Renal cortical epithelial cell (primary cell): ENCODE measurements around the gene PPID. TPM values are rescaled to one million over a fixed set of nuclear protein-coding genes. Genes with fewer than 3 reads are reported as not detected.
"Not testable (repeated sequence)": the region's sequence is repeated elsewhere in the genome, so short reads cannot be mapped to it uniquely, and the experiment has no call there.

ENCODE experiments used
- DNase-seq: peaks from one replicate; pipeline ENCODE4 v3.0.0-alpha.2; 2011; ENCODE audit warnings: low read depth
- total RNA-seq: library from RNA; depleted of rRNA; stranded (reverse); fragments of >200 nt; gene quantifications from 2 replicates; pipeline ENCODE4 v1.2.3, GENCODE V29; 2014

PPID gene
- total RNA-seq, 1 donor from 2014 or later, result 46.0 TPM

GRCh38 chr4:158667651-158668198, 55.5 kb downstream of the PPID start:
- DNase-seq, result peak; percentile 23

- DNase-seq, result no peak
Observed at GRCh38 chr4:158666892-158667291, 56.3 kb downstream of the PPID start.

GRCh38 chr4:158664806-158665205, 58.4 kb downstream of the PPID start:
- DNase-seq, result no peak

DNA sequence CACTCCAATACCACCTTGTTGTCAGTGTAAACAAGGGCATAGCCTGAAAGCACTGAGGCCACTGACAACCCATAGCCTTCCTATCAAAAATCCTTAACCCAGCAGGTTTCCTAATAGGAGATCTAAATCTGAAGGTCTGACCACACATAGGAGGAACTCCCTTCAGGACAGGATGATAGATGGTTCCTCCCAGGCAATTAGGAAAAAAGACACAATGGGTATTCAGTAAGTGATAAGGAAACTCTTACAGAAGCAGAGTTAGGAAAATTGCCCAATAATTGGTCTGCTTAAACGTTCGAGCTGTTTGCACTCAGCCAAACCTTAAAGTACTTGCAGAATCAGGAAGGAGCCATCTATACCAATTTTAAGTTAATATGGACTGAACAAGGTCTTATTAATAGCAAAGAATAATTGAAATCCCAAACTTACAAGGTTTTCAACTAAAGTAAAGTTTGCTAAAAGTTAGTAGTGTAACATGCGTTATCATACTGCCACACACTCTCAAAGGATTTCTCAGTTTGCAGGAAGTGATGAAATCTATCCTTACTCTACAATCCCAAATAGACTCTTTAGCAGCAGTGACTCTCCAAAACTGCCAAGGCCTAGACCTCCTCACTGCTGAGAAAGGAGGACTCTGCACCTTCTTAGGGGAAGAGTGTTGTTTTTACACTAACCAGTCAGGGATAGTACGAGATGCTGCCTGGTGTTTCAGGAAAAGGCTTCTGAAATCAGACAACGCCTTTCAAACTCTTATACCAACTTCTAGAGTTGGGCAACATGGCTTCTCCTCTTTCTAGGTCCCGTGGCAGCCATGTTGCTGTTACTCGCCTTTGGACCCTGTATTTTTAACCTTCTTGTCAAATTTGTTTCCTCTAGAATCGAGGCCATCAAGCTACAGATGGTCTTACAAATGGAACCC, 59.2 kb downstream of the PPID start:
- not testable (repeated sequence) for DNase-seq

- DNase-seq, result not testable (repeated sequence)
Observed at GRCh38 chr4:158663255-158663654, 59.9 kb downstream of the PPID start.

Other genes with a start within 250 kb of the PPID start
- 0.10 TPM in 1 of 2 replicates, not detected in the other for gene RXFP1, start 201.5 kb downstream of the PPID start, total RNA-seq
- gene C4orf46, start 51.5 kb downstream of the PPID start, total RNA-seq, result 7.7 and 16.1 TPM in 2 replicates
- gene ETFDH, start 51.1 kb downstream of the PPID start, total RNA-seq, result 17.4 and 36.5 TPM in 2 replicates
- 143 TPM in 2 replicates for gene FNIP2, start 45.6 kb upstream of the PPID start, total RNA-seq